SK-N-DZ (cell line): Measurements from ENCODE around the gene SORCS1. TPM values are rescaled to one million over a fixed set of nuclear protein-coding genes. Genes with fewer than 3 reads are reported as not detected.

Experiments used
- DNase-seq: peaks from one replicate; pipeline ENCODE4 v3.0.0-alpha.2; 2015; ENCODE audit warnings: low spot score
- polyA plus RNA-seq, 2 experiments: library from polyadenylated mRNA; depleted of rRNA; stranded (reverse); fragments of >200 nt; gene quantifications; 2 replicates each; pipeline ENCODE4 v1.2.3, GENCODE V29; 2014

Gene SORCS1
- polyA plus RNA-seq (2014; cell fraction: cytosol; rRNA removed) = 26.3 and 26.7 TPM in 2 replicates
- polyA plus RNA-seq (2014; cell fraction: nucleus; rRNA removed) = 51.1 and 87.2 TPM in 2 replicates

DNA sequence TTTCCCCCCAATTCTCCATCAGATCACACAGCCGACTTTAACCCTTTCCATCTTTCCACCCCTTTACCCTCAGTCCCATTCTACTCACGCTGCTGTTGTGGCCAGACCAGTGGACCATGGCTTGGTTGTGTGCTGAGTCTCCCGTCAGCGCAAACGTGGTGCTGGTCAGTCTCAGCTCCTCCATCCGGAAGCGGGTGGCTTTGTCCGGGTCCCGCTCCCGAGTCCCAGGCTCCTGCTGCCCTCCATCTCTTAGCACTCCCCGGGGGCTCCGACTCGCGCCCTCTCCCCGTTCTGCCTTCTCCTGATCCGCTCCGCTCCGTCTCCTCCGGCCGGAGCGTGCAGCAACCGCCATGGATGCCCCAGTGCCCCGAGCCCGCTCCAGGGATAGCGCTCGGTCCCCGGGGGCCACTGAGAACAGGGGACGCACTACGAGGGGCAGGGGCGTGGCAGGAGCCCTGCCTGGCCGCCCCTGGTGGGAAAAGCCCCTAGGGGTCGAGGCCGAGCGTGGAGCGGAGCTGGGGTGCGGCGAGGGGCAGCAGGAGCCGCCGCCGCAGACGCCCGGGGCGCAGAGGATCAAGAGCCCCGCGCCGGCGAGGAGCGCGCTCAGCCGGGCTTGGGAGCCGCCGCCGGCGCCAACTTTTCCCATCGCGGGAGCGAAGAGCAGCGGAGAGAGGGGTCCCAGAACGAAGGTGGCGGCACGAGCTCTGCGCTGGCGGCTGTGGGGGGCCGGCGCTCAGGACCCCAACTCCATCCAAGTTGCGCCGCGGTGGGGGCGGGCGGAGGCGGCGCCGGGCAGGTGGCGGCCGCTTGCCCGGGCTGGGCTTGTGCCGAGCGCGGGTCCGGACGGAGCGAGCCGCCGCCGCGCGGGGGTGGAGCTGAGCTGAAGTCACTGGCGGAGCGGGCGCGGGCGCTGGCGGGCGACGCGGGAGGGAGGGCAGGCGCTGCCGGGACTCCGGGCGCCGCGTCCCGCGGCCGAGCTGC lies at the start of gene SORCS1:
Gene SORCS1 (minus strand): TSS at position 826 of the 981 bp plus-strand sequence.
- peak; percentile 54 for DNase-seq

- no peak for DNase-seq
Observed at GRCh38 chr10:107214261-107214660, 49.8 kb upstream of the SORCS1 start.

- no peak for DNase-seq
Observed at GRCh38 chr10:107213861-107214260, 49.4 kb upstream of the SORCS1 start.

GRCh38 chr10:107206833-107207232 lies 42.3 kb upstream of the SORCS1 start:
- DNase-seq = no peak

DNA sequence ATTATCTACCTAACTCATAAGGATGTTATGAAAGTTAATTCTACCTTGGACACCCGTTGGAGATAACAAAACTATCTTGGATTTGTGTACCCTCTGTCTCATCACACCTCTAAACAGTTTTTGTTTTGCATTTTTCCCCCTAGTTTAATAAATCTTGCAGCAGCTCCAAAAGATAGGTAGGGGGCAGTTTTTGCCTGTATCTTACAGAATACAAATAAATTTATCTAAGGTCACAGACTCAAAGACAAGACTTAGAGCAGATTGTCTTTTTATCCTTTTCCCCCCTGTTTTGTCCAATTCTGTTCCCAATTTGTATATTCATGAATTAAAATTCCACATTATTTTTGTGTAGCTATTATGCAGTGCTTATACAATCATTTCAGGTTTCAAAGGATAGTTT lies 5.0 kb upstream of the SORCS1 start:
- no peak for DNase-seq

- no peak for DNase-seq
Observed at GRCh38 chr10:107168738-107169137, 4.2 kb upstream of the SORCS1 start.

GRCh38 chr10:107166403-107166802 lies 1.9 kb upstream of the SORCS1 start:
- DNase-seq = peak; percentile 32

DNA sequence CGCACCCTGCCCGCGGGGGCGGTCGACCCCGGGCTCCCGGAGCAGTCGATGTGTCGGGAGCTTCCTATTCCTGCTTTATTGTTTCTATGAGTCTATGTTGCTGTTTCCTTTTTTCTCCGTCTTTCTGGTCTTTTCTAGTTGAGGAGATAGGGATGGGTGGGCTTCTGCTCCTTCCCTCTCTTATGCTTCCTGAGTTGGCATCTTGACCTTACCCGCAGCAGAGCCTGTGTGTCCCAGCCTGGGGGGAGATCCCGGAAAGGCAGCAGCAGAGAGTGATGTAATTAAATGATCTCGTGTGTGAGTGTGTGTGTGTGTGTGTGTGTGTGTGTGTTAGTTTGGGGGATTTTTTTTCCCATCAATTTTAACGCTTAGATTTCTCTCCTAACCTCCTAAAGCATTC lies 486 bp upstream of the SORCS1 start:
- peak; percentile 71 for DNase-seq

- peak; percentile 55 for DNase-seq
Observed at GRCh38 chr10:107163076-107163855, 1.2 kb downstream of the SORCS1 start.

DNA sequence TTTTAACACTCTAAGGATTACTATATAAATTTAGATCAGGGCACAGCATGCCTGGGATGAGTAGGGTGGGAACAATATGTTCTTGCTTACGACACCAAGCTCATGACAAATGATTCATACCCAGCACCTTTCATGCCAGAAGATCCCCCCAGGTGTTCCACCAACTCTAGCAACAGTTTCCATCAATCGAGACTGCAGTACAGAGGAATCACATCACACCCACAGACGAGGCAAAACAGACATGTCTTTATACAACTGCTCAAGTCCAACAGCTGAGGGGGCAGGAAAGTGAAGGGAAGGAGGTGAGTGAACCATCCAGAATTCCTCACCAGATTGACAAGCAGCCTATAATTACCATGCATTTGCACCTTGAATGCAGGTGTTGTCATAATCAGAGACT lies 3.6 kb downstream of the SORCS1 start:
- no peak for DNase-seq

GRCh38 chr10:107159871-107160270 lies 4.6 kb downstream of the SORCS1 start:
- no peak for DNase-seq

DNA sequence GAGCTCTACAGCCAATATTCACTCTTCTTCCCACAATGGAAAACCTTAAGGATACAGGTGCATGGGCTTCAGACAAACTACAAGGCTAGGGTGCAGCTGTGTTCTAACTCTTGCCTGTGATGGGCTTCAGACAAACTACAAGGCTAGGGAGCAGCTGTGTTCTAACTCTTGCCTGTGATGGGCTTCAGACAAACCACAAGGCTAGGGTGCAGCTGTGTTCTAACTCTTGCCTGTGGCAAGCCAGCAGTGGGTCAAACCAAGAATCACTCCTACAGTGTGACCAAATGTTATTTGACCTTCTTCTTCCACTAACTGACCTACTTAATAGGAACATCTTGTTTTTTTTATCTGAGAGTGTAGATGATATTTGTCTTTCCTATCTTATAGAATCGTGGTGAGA lies 7.4 kb downstream of the SORCS1 start:
- no peak for DNase-seq

- DNase-seq = no peak
Observed at GRCh38 chr10:107152087-107152486, 12.4 kb downstream of the SORCS1 start.

- DNase-seq = no peak
Observed at GRCh38 chr10:107148906-107149305, 15.6 kb downstream of the SORCS1 start.

GRCh38 chr10:107144490-107144889 lies 20.0 kb downstream of the SORCS1 start:
- DNase-seq = peak; percentile 28

DNA sequence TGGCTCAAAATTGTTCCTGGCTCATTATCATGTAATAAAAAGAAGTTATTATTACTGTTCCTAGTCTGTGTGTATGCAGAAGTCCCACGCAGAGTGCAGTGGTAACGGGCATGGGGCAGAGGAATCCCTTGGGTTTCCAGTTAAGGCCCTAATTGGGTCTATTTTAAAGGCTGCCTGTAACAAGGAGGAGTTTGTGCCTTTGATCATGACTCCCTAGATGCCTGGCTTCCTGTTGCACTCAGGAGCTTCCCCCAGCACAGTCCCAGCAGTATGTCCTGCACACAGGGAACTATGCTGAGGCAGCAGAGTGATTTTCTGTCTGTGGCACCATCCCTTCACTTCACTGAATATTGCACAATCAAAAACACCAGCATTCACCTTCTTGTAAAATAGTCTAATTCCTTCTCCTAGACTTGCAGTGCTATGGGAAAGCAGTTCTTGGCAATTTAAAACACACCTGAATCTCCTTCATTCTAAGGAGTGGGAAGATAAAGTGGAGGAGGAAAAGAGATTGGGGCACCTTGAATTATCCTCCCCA lies 22.9 kb downstream of the SORCS1 start:
- DNase-seq = no peak

GRCh38 chr10:107139237-107139636 lies 25.3 kb downstream of the SORCS1 start:
- DNase-seq = no peak

DNA sequence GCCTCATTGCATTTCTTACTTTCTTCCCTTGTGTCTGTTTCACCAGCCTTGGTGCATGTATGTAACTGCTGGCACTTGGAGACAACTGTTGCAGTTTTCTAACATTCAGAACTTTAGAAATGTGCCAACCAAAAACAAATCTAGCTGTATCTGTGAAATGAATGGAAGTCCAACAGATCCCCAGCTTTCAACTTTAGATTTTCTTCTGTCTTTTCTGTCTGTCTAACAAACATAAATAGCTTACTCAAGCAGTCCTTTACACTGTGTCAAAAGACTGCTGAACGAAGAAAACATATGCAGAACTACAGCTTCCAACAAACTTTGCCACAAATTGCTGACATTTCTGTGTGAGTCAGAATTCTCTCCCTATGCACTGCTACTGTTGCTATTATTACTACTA lies 30.9 kb downstream of the SORCS1 start:
- DNase-seq = no peak

DNA sequence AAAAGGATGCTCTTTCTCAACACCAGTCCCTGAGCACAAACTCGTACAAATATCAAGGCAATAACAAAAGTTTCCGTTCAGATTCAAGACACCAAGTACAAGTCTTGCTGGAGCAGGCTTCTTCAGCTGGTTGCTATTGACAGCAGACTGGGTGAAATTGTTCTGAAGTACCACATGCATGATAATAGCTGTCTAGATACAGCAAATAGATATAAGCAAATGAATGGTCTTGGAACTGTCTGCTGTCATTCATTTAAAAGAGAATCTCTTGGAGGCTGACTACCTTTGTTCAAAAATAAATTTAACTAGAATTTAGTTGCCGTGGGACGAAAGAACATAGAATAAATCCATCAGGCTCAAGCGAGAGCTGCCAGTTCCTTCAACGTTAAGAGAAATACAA lies 35.5 kb downstream of the SORCS1 start:
- DNase-seq = no peak

DNA sequence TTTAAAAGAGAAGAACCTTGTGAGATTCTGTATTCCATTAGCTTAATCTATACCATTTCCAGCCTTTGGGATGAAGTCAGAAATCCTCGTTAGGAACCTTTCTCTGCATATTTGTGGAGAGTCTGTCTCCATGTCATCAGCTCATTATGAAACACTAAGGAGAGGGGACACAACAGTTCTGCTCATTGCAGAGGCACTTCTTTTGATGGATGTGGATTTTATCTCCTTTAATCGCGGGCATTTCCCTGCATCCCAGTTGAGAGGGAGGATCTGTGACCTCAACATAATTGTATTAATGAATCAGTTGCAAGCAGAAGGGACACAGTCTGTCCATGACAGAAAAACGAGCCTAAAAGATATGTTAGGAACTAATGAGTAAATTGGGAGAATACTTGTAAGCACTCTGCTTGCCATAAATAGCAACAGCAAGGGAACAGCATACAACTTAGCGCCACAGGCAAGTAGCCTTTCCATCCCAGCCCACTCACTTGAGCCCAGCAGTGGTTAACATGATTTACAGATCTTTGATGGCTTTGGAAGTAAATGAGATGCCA lies 37.9 kb downstream of the SORCS1 start:
- DNase-seq = peak; percentile 73

- DNase-seq = no peak
Observed at GRCh38 chr10:107122703-107123102, 41.8 kb downstream of the SORCS1 start.

GRCh38 chr10:107118866-107119265 lies 45.6 kb downstream of the SORCS1 start:
- DNase-seq = no peak
